HUES48 (cell line): ENCODE results near the gene GTPBP1.

Experiments used
- H3K27ac ChIP-seq: one replicate; pipeline ENCODE4 v1.7.0; 2013; ENCODE audit warnings: low read depth, low read length, inconsistent platforms
- H3K27me3 ChIP-seq: 2 replicates; pipeline ENCODE4 v1.6.1; 2013; ENCODE audit warnings: mild to moderate bottlenecking, low read length; ENCODE audit not compliant: control insufficient read depth, insufficient read depth
- H3K36me3 ChIP-seq: 2 replicates; pipeline ENCODE4 v1.6.1; 2013; ENCODE audit warnings: low read length; ENCODE audit not compliant: control insufficient read depth, insufficient read depth
- H3K4me1 ChIP-seq: 2 replicates; pipeline ENCODE4 v1.6.1; 2013; ENCODE audit warnings: mild to moderate bottlenecking, low read length; ENCODE audit not compliant: control insufficient read depth, insufficient read depth
- H3K4me3 ChIP-seq: 2 replicates; pipeline ENCODE4 v1.5.1; 2013; ENCODE audit warnings: mild to moderate bottlenecking, low read depth, low read length
- H3K9ac ChIP-seq: 2 replicates; pipeline ENCODE4 v1.6.1; 2013; ENCODE audit warnings: mild to moderate bottlenecking, low read depth, low read length, moderate library complexity
- H3K9me3 ChIP-seq: 2 replicates; pipeline ENCODE4 v1.6.1; 2013; ENCODE audit warnings: low read length; ENCODE audit not compliant: control insufficient read depth, insufficient read depth

The GTPBP1 gene

DNA sequence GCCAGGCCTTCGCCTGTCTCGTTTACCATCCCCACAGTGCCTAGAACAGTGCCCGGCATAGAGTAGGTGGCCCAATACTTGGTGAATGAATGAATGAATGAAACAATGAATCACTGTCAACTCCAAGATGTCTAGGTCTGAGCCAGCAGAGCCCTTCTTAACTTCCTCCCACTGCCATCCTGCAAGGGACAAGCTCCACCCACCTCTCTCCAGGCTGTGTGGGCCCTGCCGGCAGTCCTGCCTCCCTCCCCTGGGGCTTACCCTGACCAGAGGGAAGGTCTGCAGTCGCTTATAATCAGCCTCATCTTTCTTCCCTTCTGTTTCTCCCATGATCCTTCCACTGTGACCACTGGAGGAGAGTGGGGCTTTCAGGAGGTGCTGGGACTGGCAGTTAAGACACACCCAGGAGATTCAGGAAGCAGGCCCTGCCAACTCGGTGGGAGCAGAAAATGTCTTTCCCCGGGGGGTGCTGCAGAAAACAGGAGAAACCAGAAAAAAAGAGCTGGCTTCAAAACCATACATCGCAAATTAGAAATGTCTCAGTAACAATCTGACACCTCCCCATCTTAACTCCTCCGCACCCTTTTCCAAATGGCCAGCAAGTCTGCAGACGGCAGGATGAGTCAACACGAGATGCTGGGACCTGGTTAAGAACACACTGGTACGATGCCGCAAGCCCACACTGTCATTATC, 76.8 kb downstream of the GTPBP1 start:
- Histone ChIP-seq H3K9ac (no peak overlapping the region), H3K27ac (no peak overlapping the region), H3K9me3 (no peaks in the 10 kb centered on the region), H3K36me3 (no peaks in the 10 kb centered on the region), H3K4me1 (no peaks in the 10 kb centered on the region), H3K4me3 (no peak overlapping the region), H3K27me3 (no peaks in the 10 kb centered on the region)
